Transverse colon (tissue), 4 donors: ENCODE data around the gene FXN. TPM values are rescaled to one million over a fixed set of nuclear protein-coding genes. Genes with fewer than 3 reads are reported as not detected.

Source experiments
- DNase-seq: peaks from one replicate; pipeline ENCODE4 v3.0.0-alpha.2; 2019
- H3K27ac ChIP-seq, 4 donors: fragments of 200-600 bp; sonication (generic); 2 replicates each; pipeline ENCODE4 v1.5.1; 2016 to 2018; ENCODE audit warnings: inconsistent platforms in 4 of 4
- H3K27me3 ChIP-seq: fragments of 200-600 bp; sonication (generic); 2 replicates; pipeline ENCODE4 v1.5.1; 2017; ENCODE audit warnings: inconsistent platforms
- H3K36me3 ChIP-seq, 4 donors: fragments of 200-600 bp; sonication (generic); 2 replicates each; pipeline ENCODE4 v1.5.1; 2017 to 2019; ENCODE audit warnings: inconsistent platforms in 4 of 4
- H3K4me1 ChIP-seq, 4 donors: fragments of 200-600 bp; sonication (generic); 2 replicates each; pipeline ENCODE4 v1.5.1; 2017 to 2020; ENCODE audit warnings: inconsistent platforms in 4 of 4
- H3K4me3 ChIP-seq, 4 donors: fragments of 200-600 bp; sonication (generic); 1 replicate in 1 of 4; 2 replicates in 3 of 4; pipeline versions ENCODE4 v1.5.1 to v1.6.1; 2017 to 2019; ENCODE audit warnings: inconsistent platforms in 4 of 4
- H3K9me3 ChIP-seq, 2 donors: fragments of 200-600 bp; sonication (generic); 2 replicates each; pipeline ENCODE4 v1.5.1; 2017 to 2019; ENCODE audit warnings: inconsistent platforms in 2 of 2
- EP300 ChIP-seq: sonication (generic); formaldehyde crosslinking; IDR thresholded peaks from one replicate; pipeline ENCODE4 v1.6.1; 2017; ENCODE audit warnings: antibody characterized with exemption, low read depth
- POLR2A ChIP-seq: fragments of 450-650 bp; IDR thresholded peaks from one replicate; pipeline ENCODE4 v1.6.1; 2016; ENCODE audit warnings: antibody characterized with exemption, mild to moderate bottlenecking, moderate library complexity
- POLR2AphosphoS5 ChIP-seq, 3 donors: sonication (generic); formaldehyde crosslinking; IDR thresholded peaks; one replicate each; pipeline ENCODE4 v1.6.1; 2016; ENCODE audit warnings: antibody characterized with exemption in 3 of 3
- WGBS, 2 donors: methylation state at CpG; one replicate each; pipeline ENCODE4 v1.1.5; 2018; ENCODE audit warnings: low coverage in 1 of 2; 5-methylcytosine and 5-hydroxymethylcytosine counted together
- in situ Hi-C, 4 donors: fragments of 200-750 bp; cut with MboI; loops; one replicate each; pipeline versions ENCODE4 v1.15.0 to v1.15.1; 2017; ENCODE audit warnings: low sequenced_read_pairs in 3 of 4, low pct_ligation_motif_present in 1 of 4, low pct_unique_long_range_greater_than_20kb in 1 of 4
- intact Hi-C: fragments of 100-400 bp; cut with DNase I; formaldehyde crosslinking; loops from one replicate; pipeline ENCODE4 v1.15.1; 2023; ENCODE audit warnings: low total_unique reads
- total RNA-seq, 4 donors: library from RNA; depleted of rRNA; stranded (reverse); fragments of >200 nt; gene quantifications; one replicate each; pipeline ENCODE4 v1.1.0, GENCODE V29; 2016
- TF ChIP-seq, protein P1 (sequence below), 5 experiments: fragments of 200-600 bp in 3 of 5; fragments of 450-650 bp in 2 of 5; sonication (generic) in 3 of 5; IDR thresholded peaks; 1 replicate in 2 of 5; 2 replicates in 3 of 5; pipeline ENCODE4 v1.5.1; 2016 to 2017; ENCODE audit warnings: antibody characterized with exemption in 5 of 5, inconsistent platforms in 3 of 5, mild to moderate bottlenecking in 2 of 5, moderate library complexity in 1 of 5

The FXN gene
- total RNA-seq, 4 donors from 2014 or later: 2.0 to 5.5 (median 3.5) TPM

DNA sequence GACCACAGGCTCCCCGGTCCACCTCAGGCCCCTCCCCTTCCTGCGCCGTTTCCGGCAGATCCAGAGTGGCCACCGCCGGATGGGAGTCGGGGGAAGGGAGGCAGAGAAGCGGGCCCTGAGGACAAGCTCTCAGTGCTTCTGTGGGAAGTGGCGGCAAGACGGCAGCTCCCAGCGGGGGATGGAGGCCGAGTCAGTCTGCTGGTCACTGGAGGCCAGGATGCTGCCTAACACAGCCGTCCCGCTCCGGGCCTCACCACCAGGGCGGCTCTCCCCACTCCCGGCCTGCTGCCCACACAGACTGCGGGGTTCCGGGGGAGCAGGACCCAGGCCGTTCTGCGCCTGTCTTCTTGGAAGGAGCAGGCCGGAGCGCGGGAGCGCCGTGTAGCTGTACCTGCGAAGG, 31.4 kb downstream of the FXN start:
- in situ Hi-C loops (loop anchor here in 1 of 4 donors (25.0 kb wide), 1 partner anchor 120 kb away; no protein-coding TSS in a partner anchor), intact Hi-C loops (no loop called here)
- H3K9me3 ChIP-seq: no peaks in the 10 kb centered on the region
- DNase-seq: no peak
- no peaks in the 10 kb centered on the region for H3K4me1 ChIP-seq
- H3K27ac ChIP-seq: no peak overlapping the region
- no peaks in the 10 kb centered on the region for H3K27me3 ChIP-seq
- 93% methylated on average over 27 of the region's 27 CpGs; no CpG with 5 or more reads in 1 of the 2 donors for WGBS, 2 donors
- H3K4me3 ChIP-seq: no peak overlapping the region
- TF ChIP-seq POLR2A (no peak), POLR2AphosphoS5 (IDR thresholded peaks at IDR 0.05) (no peak), EP300 (no peak)
- TF ChIP-seq, protein P1, sequence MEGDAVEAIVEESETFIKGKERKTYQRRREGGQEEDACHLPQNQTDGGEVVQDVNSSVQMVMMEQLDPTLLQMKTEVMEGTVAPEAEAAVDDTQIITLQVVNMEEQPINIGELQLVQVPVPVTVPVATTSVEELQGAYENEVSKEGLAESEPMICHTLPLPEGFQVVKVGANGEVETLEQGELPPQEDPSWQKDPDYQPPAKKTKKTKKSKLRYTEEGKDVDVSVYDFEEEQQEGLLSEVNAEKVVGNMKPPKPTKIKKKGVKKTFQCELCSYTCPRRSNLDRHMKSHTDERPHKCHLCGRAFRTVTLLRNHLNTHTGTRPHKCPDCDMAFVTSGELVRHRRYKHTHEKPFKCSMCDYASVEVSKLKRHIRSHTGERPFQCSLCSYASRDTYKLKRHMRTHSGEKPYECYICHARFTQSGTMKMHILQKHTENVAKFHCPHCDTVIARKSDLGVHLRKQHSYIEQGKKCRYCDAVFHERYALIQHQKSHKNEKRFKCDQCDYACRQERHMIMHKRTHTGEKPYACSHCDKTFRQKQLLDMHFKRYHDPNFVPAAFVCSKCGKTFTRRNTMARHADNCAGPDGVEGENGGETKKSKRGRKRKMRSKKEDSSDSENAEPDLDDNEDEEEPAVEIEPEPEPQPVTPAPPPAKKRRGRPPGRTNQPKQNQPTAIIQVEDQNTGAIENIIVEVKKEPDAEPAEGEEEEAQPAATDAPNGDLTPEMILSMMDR (IDR thresholded peaks at IDR 0.05): no peak
- H3K36me3 ChIP-seq: no peaks in the 10 kb centered on the region

DNA sequence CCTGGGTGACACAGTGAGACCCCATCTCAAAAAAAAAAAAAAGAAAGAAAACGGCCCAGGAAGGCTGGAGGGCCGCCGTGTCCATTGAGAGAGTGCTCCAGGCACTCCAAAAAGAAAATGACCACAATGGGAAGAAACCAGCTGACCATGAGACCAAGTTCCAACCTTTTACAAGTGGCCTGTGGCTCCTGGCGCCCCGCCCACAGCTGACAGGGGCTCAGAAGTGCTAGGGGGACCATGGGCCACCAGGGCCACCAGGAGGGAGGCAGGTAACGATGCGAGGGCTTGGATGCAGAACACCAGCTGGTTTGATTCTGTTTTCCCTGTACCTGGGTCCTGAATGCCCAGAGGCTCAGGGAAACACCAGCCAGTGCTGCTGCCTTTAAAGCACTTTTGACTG, 34.6 kb downstream of the FXN start:
- in situ Hi-C loops: loop anchor here in 1 of 4 donors (25.0 kb wide), 1 partner anchor 117 kb away; no protein-coding TSS in a partner anchor
- 88 to 90% methylated on average over 3 to 7 of the region's 7 CpGs for WGBS, 2 donors
- no peaks in the 10 kb centered on the region for H3K27me3 ChIP-seq

DNA sequence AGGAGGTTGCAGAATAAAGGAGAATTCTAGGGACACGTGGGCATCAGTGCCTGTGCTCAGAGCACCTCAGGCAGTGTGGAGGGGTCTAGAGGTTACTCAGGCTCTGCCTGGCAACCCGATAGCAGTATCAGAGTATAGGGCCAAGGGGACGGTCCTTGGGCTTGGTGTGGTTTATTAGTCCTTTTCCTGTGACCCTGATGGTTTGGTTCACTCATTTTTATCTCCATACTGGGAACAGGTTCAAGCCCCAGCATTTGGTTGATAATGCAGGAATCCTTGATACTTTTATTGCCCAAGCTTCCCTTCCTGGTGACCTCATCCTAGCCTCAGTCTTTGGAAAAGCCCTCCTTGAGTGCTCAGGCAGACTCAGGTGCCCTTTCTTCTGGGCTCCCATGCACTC, 35.5 kb downstream of the FXN start:
- in situ Hi-C loops: loop anchor here in 1 of 4 donors (25.0 kb wide), 1 partner anchor 116 kb away; no protein-coding TSS in a partner anchor
- Histone ChIP-seq H3K9me3 (no peaks in the 10 kb centered on the region), H3K27ac (no peak overlapping the region), H3K36me3 (no peaks in the 10 kb centered on the region), H3K27me3 (no peaks in the 10 kb centered on the region), H3K4me1 (no peaks in the 10 kb centered on the region), H3K4me3 (no peak overlapping the region)
- intact Hi-C loops: no loop called here
- no peak for DNase-seq
- TF ChIP-seq POLR2AphosphoS5 (IDR thresholded peaks at IDR 0.05) (no peak), POLR2A (no peak), EP300 (no peak)
- TF ChIP-seq, protein P1 (IDR thresholded peaks at IDR 0.05): no peak
- 79 to 92% methylated on average over 2 to 3 of the region's 3 CpGs for WGBS, 2 donors

More for the DNA sequence above, 34.6 kb downstream of the FXN start:
- Histone ChIP-seq H3K4me3 (no peak overlapping the region), H3K9me3 (no peaks in the 10 kb centered on the region), H3K27ac (no peak overlapping the region), H3K4me1 (no peaks in the 10 kb centered on the region), H3K36me3 (no peaks in the 10 kb centered on the region)
- DNase-seq: no peak
- TF ChIP-seq, protein P1 (IDR thresholded peaks at IDR 0.05): no peak
- TF ChIP-seq POLR2A (no peak), EP300 (no peak), POLR2AphosphoS5 (IDR thresholded peaks at IDR 0.05) (no peak)
- intact Hi-C loops: no loop called here

DNA sequence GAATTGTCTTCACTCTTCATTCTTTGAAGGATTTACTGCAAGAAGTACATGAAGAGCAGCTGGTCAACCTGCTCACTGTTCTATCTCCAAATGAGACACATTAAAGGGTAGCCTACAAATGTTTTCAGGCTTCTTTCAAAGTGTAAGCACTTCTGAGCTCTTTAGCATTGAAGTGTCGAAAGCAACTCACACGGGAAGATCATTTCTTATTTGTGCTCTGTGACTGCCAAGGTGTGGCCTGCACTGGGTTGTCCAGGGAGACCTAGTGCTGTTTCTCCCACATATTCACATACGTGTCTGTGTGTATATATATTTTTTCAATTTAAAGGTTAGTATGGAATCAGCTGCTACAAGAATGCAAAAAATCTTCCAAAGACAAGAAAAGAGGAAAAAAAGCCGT, 37.6 kb downstream of the FXN start:
- no peak overlapping the region for H3K4me3 ChIP-seq
- intact Hi-C loops: no loop called here
- in situ Hi-C loops: loop anchor here in 1 of 4 donors (25.0 kb wide), 1 partner anchor 114 kb away; no protein-coding TSS in a partner anchor
- no peak for DNase-seq
- WGBS, 2 donors: 60 to 82% methylated on average over 3 to 4 of the region's 4 CpGs
- H3K27me3 ChIP-seq: no peaks in the 10 kb centered on the region
- H3K9me3 ChIP-seq: no peaks in the 10 kb centered on the region
- H3K4me1 ChIP-seq: no peaks in the 10 kb centered on the region
- H3K36me3 ChIP-seq: no peaks in the 10 kb centered on the region
- no peak overlapping the region for H3K27ac ChIP-seq
- TF ChIP-seq EP300: no peak
- no peak for TF ChIP-seq POLR2AphosphoS5 (IDR thresholded peaks at IDR 0.05)
- no peak for TF ChIP-seq POLR2A
- TF ChIP-seq, protein P1 (IDR thresholded peaks at IDR 0.05): no peak
